Body of pancreas (tissue), 4 donors: ENCODE measurements around the gene NOMO2.
"Not testable (repeated sequence)": the region's sequence is repeated elsewhere in the genome, so short reads cannot be mapped to it uniquely, and the experiment has no call there.

ENCODE experiments used
- CTCF ChIP-seq, 7 experiments: fragments of 450-650 bp in 4 of 7; fragments of 200-600 bp in 3 of 7; sonication (generic) in 3 of 7; IDR thresholded peaks; one replicate each; pipeline ENCODE4 v1.5.1; 2016 to 2019; ENCODE audit warnings: antibody characterized with exemption in 7 of 7
- POLR2A ChIP-seq, 3 donors: fragments of 450-650 bp; IDR thresholded peaks; one replicate each; pipeline ENCODE4 v1.6.1; 2016; ENCODE audit warnings: antibody characterized with exemption in 3 of 3, mild to moderate bottlenecking in 2 of 3

GRCh38 chr16:18560416-18561220 lies 1.3 kb downstream of the NOMO2 start:
- not testable (repeated sequence) for TF ChIP-seq CTCF, POLR2A (IDR thresholded peaks at IDR 0.05)
